GM11168 (cell line): Measurements from ENCODE around the gene OR52A1.
"Not testable (repeated sequence)": the region's sequence is repeated elsewhere in the genome, so short reads cannot be mapped to it uniquely, and the experiment has no call there.

Source experiments
- in situ Hi-C: fragments of 300-500 bp; cut with MboI; formaldehyde crosslinking; loops from one replicate; pipeline ENCODE4 v1.12.0; 2022; ENCODE audit warnings: low sequenced_read_pairs; ENCODE audit not compliant: unreplicated experiment

OR52A1 gene

GRCh38 chr11:5154657-5155056, at the start of gene OR52A1:
Gene OR52A1, minus strand, starts transcription at chr11:5154757. Its CDS starts 2,388 bp downstream, at chr11:5152369.
- in situ Hi-C loops = no loop called here

- in situ Hi-C loops = no loop called here
These were observed 48.8 kb upstream of the OR52A1 start for GRCh38 chr11:5203366-5203765.

GRCh38 chr11:5200582-5200981, 46.0 kb upstream of the OR52A1 start, which contains the start of gene OR51V1:
Gene OR51V1, minus strand, starts transcription at chr11:5200682. Its CDS starts 0 bp downstream, at chr11:5200682.
- in situ Hi-C loops = no loop called here

- in situ Hi-C loops = no loop called here
These were observed 43.7 kb upstream of the OR52A1 start for GRCh38 chr11:5198285-5198684.

GRCh38 chr11:5197536-5197935, 43.0 kb upstream of the OR52A1 start:
- in situ Hi-C loops = no loop called here

GRCh38 chr11:5196731-5197130, 42.2 kb upstream of the OR52A1 start:
- in situ Hi-C loops = no loop called here

- in situ Hi-C loops = no loop called here
These were observed 41.5 kb upstream of the OR52A1 start for GRCh38 chr11:5196067-5196466.

- in situ Hi-C loops = no loop called here
These were observed 38.2 kb upstream of the OR52A1 start for GRCh38 chr11:5192738-5193137.

- in situ Hi-C loops = no loop called here
These were observed 33.6 kb upstream of the OR52A1 start for GRCh38 chr11:5188201-5188600.

GRCh38 chr11:5178046-5178837, 23.7 kb upstream of the OR52A1 start:
- in situ Hi-C loops = no loop called here

- in situ Hi-C loops = no loop called here
These were observed 20.4 kb upstream of the OR52A1 start for GRCh38 chr11:5174934-5175333.

- in situ Hi-C loops = no loop called here
These were observed 17.3 kb upstream of the OR52A1 start for GRCh38 chr11:5171856-5172255.

GRCh38 chr11:5165898-5166297, 11.3 kb upstream of the OR52A1 start:
- in situ Hi-C loops = not testable (repeated sequence)

- in situ Hi-C loops = not testable (repeated sequence)
These were observed 10.2 kb upstream of the OR52A1 start for GRCh38 chr11:5164807-5165206.

- in situ Hi-C loops = not testable (repeated sequence)
These were observed 6.5 kb upstream of the OR52A1 start for GRCh38 chr11:5161045-5161444.

GRCh38 chr11:5160217-5160616, 5.7 kb upstream of the OR52A1 start:
- in situ Hi-C loops = not testable (repeated sequence)

GRCh38 chr11:5159806-5160205, 5.2 kb upstream of the OR52A1 start:
- in situ Hi-C loops = no loop called here

GRCh38 chr11:5153574-5154431, 754 bp downstream of the OR52A1 start:
- in situ Hi-C loops = no loop called here

GRCh38 chr11:5151713-5152153, 2.8 kb downstream of the OR52A1 start:
- in situ Hi-C loops = no loop called here

GRCh38 chr11:5144206-5144605, 10.4 kb downstream of the OR52A1 start:
- in situ Hi-C loops = not testable (repeated sequence)

- in situ Hi-C loops = no loop called here
These were observed 16.6 kb downstream of the OR52A1 start, which contains the start of gene OR52A5 for GRCh38 chr11:5137996-5138395. Gene OR52A5, minus strand, starts transcription at chr11:5138356. Its CDS starts 5,714 bp downstream, at chr11:5132642.
